Activated CD8-positive, alpha-beta T cell treated with anti-CD3 and anti-CD28 coated beads for 36 hours (primary cell): ENCODE results near the gene TMEM54. TPM values are rescaled to one million over a fixed set of nuclear protein-coding genes. Genes with fewer than 3 reads are reported as not detected.
A peak's percentile ranks its signal among the peaks of the same experiment; 100 is the strongest.

Experiments used
- ATAC-seq: fragments of 200-7000 bp; cut with Tn5 transposase; one replicate; pipeline ENCODE4 v1.10.0; 2021; ENCODE audit warnings: mild to moderate bottlenecking, moderate library complexity
- CTCF ChIA-PET: fragments of 350-600 bp; sonication (Branson Sonifier 250); formaldehyde crosslinking; loops from one replicate; lab custom pipeline; 2021; ENCODE audit warnings: antibody characterized with exemption; lab: Charles Lee
- POLR2A ChIA-PET: fragments of 350-600 bp; sonication (Branson Sonifier 250); formaldehyde crosslinking; loops from one replicate; lab custom pipeline; 2021; ENCODE audit warnings: antibody characterized with exemption; lab: Charles Lee
- DNase-seq: peaks from one replicate; pipeline ENCODE4 v3.0.0-alpha.2; 2020
- H3K27ac Mint-ChIP-seq: one replicate; pipeline ENCODE4 v1.8.0; 2021; ENCODE audit warnings: mild to moderate bottlenecking, mixed read lengths
- H3K27me3 Mint-ChIP-seq: one replicate; pipeline ENCODE4 v1.8.0; 2021; ENCODE audit warnings: mixed read lengths
- H3K36me3 Mint-ChIP-seq: one replicate; pipeline ENCODE4 v1.8.0; 2021; ENCODE audit warnings: low read depth, mixed read lengths
- H3K4me1 Mint-ChIP-seq: one replicate; pipeline ENCODE4 v1.8.0; 2021; ENCODE audit warnings: low read depth, mixed read lengths
- H3K4me3 Mint-ChIP-seq: one replicate; pipeline ENCODE4 v1.8.0; 2021; ENCODE audit warnings: mild to moderate bottlenecking, moderate library complexity, mixed read lengths
- H3K9me3 Mint-ChIP-seq: one replicate; pipeline ENCODE4 v1.8.0; 2021; ENCODE audit warnings: mixed read lengths
- intact Hi-C: fragments of 100-400 bp; cut with micrococcal nuclease; formaldehyde crosslinking; loops from one replicate; pipeline ENCODE4 v1.10.0; 2022
- total RNA-seq, 2 experiments: library from RNA; stranded (reverse); gene quantifications; one replicate each; pipeline ENCODE4 v1.2.3, GENCODE V29; 2021
- TF ChIP-seq, protein P1 (sequence below): fragments of 200-600 bp; IDR thresholded peaks from one replicate; pipeline ENCODE4 v1.8.0; 2022; ENCODE audit warnings: antibody characterized with exemption, mild to moderate bottlenecking

Gene TMEM54
- total RNA-seq, 2 experiments from 2014 or later: 1.3 to 1.9 TPM

DNA sequence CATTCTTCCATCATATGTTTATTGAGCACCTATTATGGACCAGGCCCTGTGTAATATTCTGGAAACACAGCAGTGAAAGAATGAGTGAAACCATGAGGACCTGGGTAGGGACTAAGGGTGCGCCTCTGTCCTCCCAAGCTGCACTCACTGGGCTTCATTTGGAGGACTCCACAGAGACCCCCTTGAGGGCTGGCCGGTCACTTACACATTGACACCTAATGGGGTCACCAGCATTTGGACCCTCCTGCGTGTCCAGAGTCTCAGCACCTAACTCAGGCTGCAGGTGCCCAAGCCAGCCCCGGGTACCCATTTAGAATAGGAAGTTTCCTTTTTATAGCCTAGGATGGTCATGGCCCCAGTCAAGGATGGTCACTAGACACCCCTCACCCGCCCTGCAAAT lies 27.7 kb downstream of the TMEM54 start:
- H3K9me3 Mint-ChIP-seq: no peaks in the 10 kb centered on the region
- intact Hi-C loops: loop anchor here (5.0 kb wide), 1 partner anchor 161 kb away; no protein-coding TSS in a partner anchor

DNA sequence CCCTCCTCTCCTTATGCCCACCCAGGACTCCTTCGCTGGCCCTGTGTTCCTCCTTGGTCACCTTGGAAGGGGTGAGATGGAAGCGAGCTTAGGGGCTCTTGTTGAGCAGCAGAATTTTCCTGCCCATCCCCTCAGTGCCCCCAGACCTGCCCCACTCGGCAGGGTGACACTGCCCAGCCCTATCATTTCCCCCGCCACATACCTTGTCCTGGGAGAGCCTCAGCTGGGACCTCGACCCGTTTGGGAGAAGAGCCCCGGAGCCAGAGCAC lies 29.1 kb downstream of the TMEM54 start:
- Mint-ChIP-seq H3K9me3 (no peaks in the 10 kb centered on the region), H3K27ac (no peak overlapping the region), H3K4me1 (peaks cover 8% of the 10 kb centered on the region), H3K27me3 (peaks cover 43% of the 10 kb centered on the region), H3K36me3 (no peaks in the 10 kb centered on the region), H3K4me3 (no peak overlapping the region)
- TF ChIP-seq, protein P1, sequence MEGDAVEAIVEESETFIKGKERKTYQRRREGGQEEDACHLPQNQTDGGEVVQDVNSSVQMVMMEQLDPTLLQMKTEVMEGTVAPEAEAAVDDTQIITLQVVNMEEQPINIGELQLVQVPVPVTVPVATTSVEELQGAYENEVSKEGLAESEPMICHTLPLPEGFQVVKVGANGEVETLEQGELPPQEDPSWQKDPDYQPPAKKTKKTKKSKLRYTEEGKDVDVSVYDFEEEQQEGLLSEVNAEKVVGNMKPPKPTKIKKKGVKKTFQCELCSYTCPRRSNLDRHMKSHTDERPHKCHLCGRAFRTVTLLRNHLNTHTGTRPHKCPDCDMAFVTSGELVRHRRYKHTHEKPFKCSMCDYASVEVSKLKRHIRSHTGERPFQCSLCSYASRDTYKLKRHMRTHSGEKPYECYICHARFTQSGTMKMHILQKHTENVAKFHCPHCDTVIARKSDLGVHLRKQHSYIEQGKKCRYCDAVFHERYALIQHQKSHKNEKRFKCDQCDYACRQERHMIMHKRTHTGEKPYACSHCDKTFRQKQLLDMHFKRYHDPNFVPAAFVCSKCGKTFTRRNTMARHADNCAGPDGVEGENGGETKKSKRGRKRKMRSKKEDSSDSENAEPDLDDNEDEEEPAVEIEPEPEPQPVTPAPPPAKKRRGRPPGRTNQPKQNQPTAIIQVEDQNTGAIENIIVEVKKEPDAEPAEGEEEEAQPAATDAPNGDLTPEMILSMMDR: no peak
- no peak for DNase-seq
- intact Hi-C loops: loop anchor here (5.0 kb wide), 1 partner anchor 160 kb away; no protein-coding TSS in a partner anchor
- ATAC-seq: no peak
- ChIA-PET CTCF (interaction anchor here (0.9 to 3.4 kb wide), 21 partner anchors 8 to 247 kb away, joined by 3 to 47 read pairs (median 5); partner anchors contain the start of genes AZIN2 and HPCA), POLR2A (interaction anchor here (1.2 kb wide), 1 partner anchor 15 kb away, joined by 3 read pairs; no protein-coding TSS in a partner anchor)

More for the DNA sequence above, 27.7 kb downstream of the TMEM54 start:
- peaks cover 8% of the 10 kb centered on the region for H3K4me1 Mint-ChIP-seq
- ATAC-seq: no peak
- H3K4me3 Mint-ChIP-seq: no peak overlapping the region
- CTCF ChIA-PET: interaction anchor here (0.6 to 3.4 kb wide), 20 partner anchors 9 to 237 kb away, joined by 3 to 47 read pairs (median 4); partner anchors contain the start of genes HPCA, RNF19B and SYNC
- POLR2A ChIA-PET: no interaction called here
- peaks cover 51% of the 10 kb centered on the region for H3K27me3 Mint-ChIP-seq
- DNase-seq: no peak
- TF ChIP-seq, protein P1: no peak
- no peaks in the 10 kb centered on the region for H3K36me3 Mint-ChIP-seq
- H3K27ac Mint-ChIP-seq: no peak overlapping the region

DNA sequence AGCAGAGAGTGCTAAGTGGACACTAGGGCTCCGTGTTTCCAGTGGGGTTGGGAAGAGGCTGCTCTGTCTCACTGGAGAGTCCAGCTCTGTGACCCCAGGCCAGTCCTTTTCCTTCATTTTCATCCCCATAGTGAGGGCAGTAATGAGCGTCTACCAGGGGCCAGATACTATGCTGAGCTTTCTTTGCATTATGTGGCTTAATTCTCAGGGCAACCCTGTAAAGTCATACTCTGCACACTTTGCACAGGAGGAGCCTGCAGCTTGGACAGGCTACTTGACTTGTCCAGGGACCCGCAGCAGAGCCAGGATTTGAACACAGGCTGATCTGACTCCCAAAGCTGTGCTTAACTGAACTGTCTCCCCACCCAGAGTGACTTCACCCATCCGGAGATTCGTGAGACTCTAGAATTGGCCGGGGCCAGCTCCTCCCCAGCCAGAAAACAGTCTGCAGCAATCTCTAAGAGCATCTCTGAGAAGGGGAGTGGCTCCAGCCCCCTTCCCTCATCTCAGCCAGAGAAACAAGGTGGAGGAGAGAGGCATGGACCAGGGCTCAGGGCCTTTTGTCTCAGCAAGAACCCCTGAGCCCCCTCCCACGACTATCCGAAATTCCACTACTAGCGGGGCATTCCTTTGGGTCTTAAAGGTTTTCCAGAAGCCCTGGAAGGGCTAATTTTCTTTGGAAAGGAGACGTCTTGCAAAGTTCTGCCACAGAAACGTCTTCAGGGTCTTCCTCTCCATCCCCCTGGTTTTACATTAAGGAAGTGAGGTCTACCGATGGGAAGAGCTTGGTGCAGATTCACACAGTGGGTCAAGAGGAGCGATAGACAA lies 29.6 kb downstream of the TMEM54 start:
- no peaks in the 10 kb centered on the region for H3K9me3 Mint-ChIP-seq
- H3K36me3 Mint-ChIP-seq: no peaks in the 10 kb centered on the region
- TF ChIP-seq, protein P1: no peak
- POLR2A ChIA-PET: interaction anchor here (1.2 kb wide), 1 partner anchor 16 kb away, joined by 3 read pairs; no protein-coding TSS in a partner anchor
- no peak overlapping the region for H3K27ac Mint-ChIP-seq
- CTCF ChIA-PET: interaction anchor here (0.9 to 3.4 kb wide), 20 partner anchors 9 to 247 kb away, joined by 3 to 47 read pairs (median 5); partner anchors contain the start of genes AZIN2 and HPCA
- H3K4me1 Mint-ChIP-seq: peaks cover 8% of the 10 kb centered on the region
- peaks cover 43% of the 10 kb centered on the region for H3K27me3 Mint-ChIP-seq
- DNase-seq (no peak), ATAC-seq (no peak)
- H3K4me3 Mint-ChIP-seq: no peak overlapping the region
- intact Hi-C loops: loop anchor here (5.0 kb wide), 1 partner anchor 159 kb away; no protein-coding TSS in a partner anchor

DNA sequence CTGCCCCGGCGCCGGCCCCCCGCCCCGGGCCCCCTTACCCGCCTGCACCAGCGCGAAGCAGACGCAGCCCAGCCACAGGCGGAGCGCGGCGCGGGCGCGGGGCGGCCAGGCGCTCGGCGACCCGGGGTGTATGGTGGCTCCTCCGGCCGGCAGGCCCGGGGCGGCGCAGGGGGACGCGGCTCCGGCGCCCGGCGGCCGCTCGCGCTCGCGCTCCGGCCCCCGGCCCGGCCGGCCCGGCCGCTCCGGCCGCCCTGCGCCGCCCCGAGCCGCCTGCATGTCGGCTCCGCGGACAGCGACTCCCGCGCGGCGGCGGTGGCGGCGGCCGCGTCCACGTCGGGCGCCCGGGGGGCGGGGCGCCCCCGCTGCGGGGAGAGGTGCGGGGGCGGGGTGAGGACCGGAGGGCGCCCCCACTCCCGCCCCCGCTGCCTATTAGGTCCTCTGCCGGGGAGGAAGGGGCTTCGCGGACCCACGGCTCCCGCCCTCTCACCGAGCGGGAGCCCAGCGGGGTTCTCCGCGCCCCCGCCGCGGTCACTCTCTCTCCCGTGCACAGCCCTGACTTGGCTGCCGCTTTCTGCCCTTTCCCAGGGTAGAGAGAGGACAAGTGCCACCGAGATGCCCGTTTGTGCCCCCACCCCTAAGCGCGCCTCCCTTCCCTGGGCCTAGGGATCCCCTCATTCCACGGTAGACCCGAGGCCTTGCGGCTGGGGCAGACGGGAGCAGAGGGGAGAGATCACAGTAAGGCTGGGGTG lies 30.4 kb downstream of the TMEM54 start, which contains the start of gene FNDC5:
FNDC5 (minus strand) TSS at position 298 of the 749 bp plus-strand sequence.
- TF ChIP-seq, protein P1: no peak
- intact Hi-C loops: loop anchor here (5.0 kb wide), 1 partner anchor 158 kb away; no protein-coding TSS in a partner anchor
- Mint-ChIP-seq H3K4me3 (peak within 1 kb of the TSS; percentile 28), H3K4me1 (peaks cover 8% of the 10 kb centered on the region), H3K9me3 (no peaks in the 10 kb centered on the region), H3K27ac (no peak within 1 kb of the TSS), H3K36me3 (no peaks in the 10 kb centered on the region), H3K27me3 (peaks cover 41% of the 10 kb centered on the region)
- CTCF ChIA-PET: interaction anchor here (1.0 to 3.4 kb wide), 11 partner anchors 10 to 246 kb away, joined by 3 to 47 read pairs (median 6); partner anchors contain the start of genes AZIN2 and HPCA
- POLR2A ChIA-PET: interaction anchor here (1.2 kb wide), 1 partner anchor 16 kb away, joined by 3 read pairs; no protein-coding TSS in a partner anchor
- ATAC-seq (peak; percentile 4), DNase-seq (no peak)
